BLaER1 (cell line): Measurements from ENCODE around the gene LRMDA.

Source experiments
- H3K27ac ChIP-seq: shearing (Covaris generic); formaldehyde crosslinking; 2 replicates; pipeline ENCODE4 v1.8.1; 2022
- H3K27me3 ChIP-seq: shearing (Covaris generic); formaldehyde crosslinking; 2 replicates; pipeline ENCODE4 v1.8.1; 2022
- H3K36me3 ChIP-seq: shearing (Covaris generic); formaldehyde crosslinking; 2 replicates; pipeline ENCODE4 v1.8.1; 2022
- H3K4me1 ChIP-seq: shearing (Covaris generic); formaldehyde crosslinking; 2 replicates; pipeline ENCODE4 v1.8.1; 2022
- H3K4me2 ChIP-seq: shearing (Covaris generic); formaldehyde crosslinking; 2 replicates; pipeline ENCODE4 v1.8.1; 2022
- H3K4me3 ChIP-seq: shearing (Covaris generic); formaldehyde crosslinking; 2 replicates; pipeline ENCODE4 v1.8.1; 2022
- H3K9ac ChIP-seq: shearing (Covaris generic); formaldehyde crosslinking; 2 replicates; pipeline ENCODE4 v1.8.1; 2022
- H3K9me3 ChIP-seq: shearing (Covaris generic); formaldehyde crosslinking; 2 replicates; pipeline ENCODE4 v1.8.1; 2022
- H4K20me1 ChIP-seq: shearing (Covaris generic); formaldehyde crosslinking; 2 replicates; pipeline ENCODE4 v1.8.1; 2022
- Cebpa-rat ChIP-seq: shearing (Covaris generic); IDR thresholded peaks from 2 replicates; pipeline ENCODE4 v1.8.1; 2022

The LRMDA gene

GRCh38 chr10:75470901-75471300 is 39.5 kb downstream of the LRMDA start:
- Histone ChIP-seq H3K9me3 (no peaks in the 10 kb centered on the region), H3K4me2 (no peak overlapping the region), H3K36me3 (no peaks in the 10 kb centered on the region), H3K4me1 (no peaks in the 10 kb centered on the region), H4K20me1 (no peaks in the 10 kb centered on the region), H3K9ac (no peak overlapping the region), H3K27me3 (no peaks in the 10 kb centered on the region), H3K27ac (no peak overlapping the region), H3K4me3 (no peak overlapping the region)
- no peak for TF ChIP-seq Cebpa-rat

- Histone ChIP-seq H3K9me3 (no peaks in the 10 kb centered on the region), H3K27ac (no peak overlapping the region), H3K9ac (no peak overlapping the region), H3K27me3 (no peaks in the 10 kb centered on the region), H3K4me3 (no peak overlapping the region), H3K4me2 (no peak overlapping the region), H3K4me1 (no peaks in the 10 kb centered on the region), H3K36me3 (no peaks in the 10 kb centered on the region), H4K20me1 (no peaks in the 10 kb centered on the region)
- TF ChIP-seq Cebpa-rat = no peak
Measured at GRCh38 chr10:75472685-75473084, 41.3 kb downstream of the LRMDA start.

- no peak overlapping the region for H3K9ac ChIP-seq
- H3K9me3 ChIP-seq = no peaks in the 10 kb centered on the region
- no peak overlapping the region for H3K27ac ChIP-seq
- H3K4me1 ChIP-seq = no peaks in the 10 kb centered on the region
- no peak overlapping the region for H3K4me3 ChIP-seq
- no peak overlapping the region for H3K4me2 ChIP-seq
- H3K36me3 ChIP-seq = no peaks in the 10 kb centered on the region
- no peaks in the 10 kb centered on the region for H3K27me3 ChIP-seq
- H4K20me1 ChIP-seq = no peaks in the 10 kb centered on the region
- no peak for TF ChIP-seq Cebpa-rat
Measured at GRCh38 chr10:75474106-75474505, 42.7 kb downstream of the LRMDA start.

GRCh38 chr10:75475460-75476182 is 44.2 kb downstream of the LRMDA start:
- no peaks in the 10 kb centered on the region for H3K4me1 ChIP-seq
- no peaks in the 10 kb centered on the region for H3K36me3 ChIP-seq
- no peak for TF ChIP-seq Cebpa-rat
- H3K27me3 ChIP-seq = no peaks in the 10 kb centered on the region
- no peaks in the 10 kb centered on the region for H3K9me3 ChIP-seq
- no peak overlapping the region for H3K4me2 ChIP-seq
- H3K27ac ChIP-seq = no peak overlapping the region
- H3K4me3 ChIP-seq = no peak overlapping the region
- no peaks in the 10 kb centered on the region for H4K20me1 ChIP-seq
- H3K9ac ChIP-seq = no peak overlapping the region

- H4K20me1 ChIP-seq = no peaks in the 10 kb centered on the region
- no peak for TF ChIP-seq Cebpa-rat
- H3K4me3 ChIP-seq = no peak overlapping the region
- H3K9me3 ChIP-seq = no peaks in the 10 kb centered on the region
- H3K4me2 ChIP-seq = no peak overlapping the region
- no peaks in the 10 kb centered on the region for H3K4me1 ChIP-seq
- H3K9ac ChIP-seq = no peak overlapping the region
- no peak overlapping the region for H3K27ac ChIP-seq
- H3K27me3 ChIP-seq = no peaks in the 10 kb centered on the region
- no peaks in the 10 kb centered on the region for H3K36me3 ChIP-seq
Measured at GRCh38 chr10:75476569-75476968, 45.1 kb downstream of the LRMDA start.

GRCh38 chr10:75476985-75477384 is 45.6 kb downstream of the LRMDA start:
- H3K27ac ChIP-seq = no peak overlapping the region
- no peak overlapping the region for H3K9ac ChIP-seq
- no peaks in the 10 kb centered on the region for H3K9me3 ChIP-seq
- no peak overlapping the region for H3K4me3 ChIP-seq
- no peak for TF ChIP-seq Cebpa-rat
- H4K20me1 ChIP-seq = no peaks in the 10 kb centered on the region
- H3K27me3 ChIP-seq = no peaks in the 10 kb centered on the region
- no peak overlapping the region for H3K4me2 ChIP-seq
- H3K4me1 ChIP-seq = no peaks in the 10 kb centered on the region
- no peaks in the 10 kb centered on the region for H3K36me3 ChIP-seq

- Histone ChIP-seq H4K20me1 (no peaks in the 10 kb centered on the region), H3K4me1 (no peaks in the 10 kb centered on the region), H3K4me2 (no peak overlapping the region), H3K27me3 (no peaks in the 10 kb centered on the region), H3K9ac (no peak overlapping the region), H3K36me3 (no peaks in the 10 kb centered on the region), H3K27ac (no peak overlapping the region), H3K4me3 (no peak overlapping the region), H3K9me3 (no peaks in the 10 kb centered on the region)
- no peak for TF ChIP-seq Cebpa-rat
Measured at GRCh38 chr10:75477680-75478079, 46.3 kb downstream of the LRMDA start.

- H3K27ac ChIP-seq = no peak overlapping the region
- H3K9ac ChIP-seq = no peak overlapping the region
- H3K4me1 ChIP-seq = no peaks in the 10 kb centered on the region
- H4K20me1 ChIP-seq = no peaks in the 10 kb centered on the region
- H3K36me3 ChIP-seq = no peaks in the 10 kb centered on the region
- H3K27me3 ChIP-seq = no peaks in the 10 kb centered on the region
- no peak for TF ChIP-seq Cebpa-rat
- H3K4me3 ChIP-seq = no peak overlapping the region
- H3K9me3 ChIP-seq = 0 out of 2 replicates have a peak, but pooled peaks cover 4% of the 10 kb centered on the region
- H3K4me2 ChIP-seq = no peak overlapping the region
Measured at GRCh38 chr10:75480374-75480773, 49.0 kb downstream of the LRMDA start.

- no peak overlapping the region for H3K27ac ChIP-seq
- H3K4me1 ChIP-seq = no peaks in the 10 kb centered on the region
- TF ChIP-seq Cebpa-rat = no peak
Measured at GRCh38 chr10:75483188-75483587, 51.8 kb downstream of the LRMDA start.

GRCh38 chr10:75484717-75485116 is 53.3 kb downstream of the LRMDA start:
- H3K36me3 ChIP-seq = no peaks in the 10 kb centered on the region
- no peaks in the 10 kb centered on the region for H4K20me1 ChIP-seq
- 0 out of 2 replicates have a peak, but pooled peaks cover 4% of the 10 kb centered on the region for H3K9me3 ChIP-seq
- TF ChIP-seq Cebpa-rat = no peak
- H3K27ac ChIP-seq = no peak overlapping the region
- H3K4me3 ChIP-seq = no peak overlapping the region
- no peaks in the 10 kb centered on the region for H3K27me3 ChIP-seq
- H3K4me2 ChIP-seq = no peak overlapping the region
- H3K9ac ChIP-seq = no peak overlapping the region
- H3K4me1 ChIP-seq = no peaks in the 10 kb centered on the region

More at GRCh38 chr10:75483188-75483587, 51.8 kb downstream of the LRMDA start:
- Histone ChIP-seq H4K20me1 (no peaks in the 10 kb centered on the region), H3K9me3 (0 out of 2 replicates have a peak, but pooled peaks cover 4% of the 10 kb centered on the region), H3K4me3 (no peak overlapping the region), H3K36me3 (no peaks in the 10 kb centered on the region), H3K9ac (no peak overlapping the region), H3K27me3 (no peaks in the 10 kb centered on the region), H3K4me2 (no peak overlapping the region)

- no peaks in the 10 kb centered on the region for H3K36me3 ChIP-seq
- no peak overlapping the region for H3K9ac ChIP-seq
- H4K20me1 ChIP-seq = no peaks in the 10 kb centered on the region
- no peak for TF ChIP-seq Cebpa-rat
- H3K4me3 ChIP-seq = no peak overlapping the region
- 0 out of 2 replicates have a peak, but pooled peaks cover 4% of the 10 kb centered on the region for H3K9me3 ChIP-seq
- no peak overlapping the region for H3K4me2 ChIP-seq
- H3K4me1 ChIP-seq = no peaks in the 10 kb centered on the region
- H3K27ac ChIP-seq = no peak overlapping the region
- no peaks in the 10 kb centered on the region for H3K27me3 ChIP-seq
Measured at GRCh38 chr10:75486591-75486990, 55.2 kb downstream of the LRMDA start.
